ENCODE results near the gene PYGL.
"Not testable (repeated sequence)": the region's sequence is repeated elsewhere in the genome, so short reads cannot be mapped to it uniquely, and the experiment has no call there.

PYGL gene

DNA sequence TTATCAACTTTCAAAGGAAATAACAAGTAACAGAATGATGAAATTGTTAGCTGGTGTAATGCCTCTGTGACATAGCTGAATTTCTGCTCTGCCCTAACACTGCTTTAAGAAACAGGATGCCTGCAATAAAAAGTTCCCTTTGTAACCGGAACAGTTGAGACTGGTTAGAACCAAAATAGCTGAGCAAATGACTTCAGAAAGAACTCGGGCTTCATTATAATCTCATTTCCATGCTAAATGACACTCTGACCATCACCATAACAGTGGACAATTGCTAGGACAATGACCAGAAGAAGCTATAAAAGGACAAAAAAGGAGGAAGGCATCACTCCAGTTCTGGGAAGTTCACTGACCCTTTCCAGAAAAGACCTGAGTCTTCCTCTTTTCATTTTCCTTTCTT is 23.5 kb upstream of the PYGL start:
- H3K36me3 ChIP-seq, result no peaks in the 10 kb centered on the region
- DNase-seq, result no peak
- no peaks in the 10 kb centered on the region for H3K27me3 ChIP-seq
- H3K9me3 ChIP-seq, result no peaks in the 10 kb centered on the region
- peaks cover 16% of the 10 kb centered on the region for H3K4me1 ChIP-seq
- no peak overlapping the region for H3K4me3 ChIP-seq (ENCODE audit: low read depth, low read length)
- TF ChIP-seq, protein P1, sequence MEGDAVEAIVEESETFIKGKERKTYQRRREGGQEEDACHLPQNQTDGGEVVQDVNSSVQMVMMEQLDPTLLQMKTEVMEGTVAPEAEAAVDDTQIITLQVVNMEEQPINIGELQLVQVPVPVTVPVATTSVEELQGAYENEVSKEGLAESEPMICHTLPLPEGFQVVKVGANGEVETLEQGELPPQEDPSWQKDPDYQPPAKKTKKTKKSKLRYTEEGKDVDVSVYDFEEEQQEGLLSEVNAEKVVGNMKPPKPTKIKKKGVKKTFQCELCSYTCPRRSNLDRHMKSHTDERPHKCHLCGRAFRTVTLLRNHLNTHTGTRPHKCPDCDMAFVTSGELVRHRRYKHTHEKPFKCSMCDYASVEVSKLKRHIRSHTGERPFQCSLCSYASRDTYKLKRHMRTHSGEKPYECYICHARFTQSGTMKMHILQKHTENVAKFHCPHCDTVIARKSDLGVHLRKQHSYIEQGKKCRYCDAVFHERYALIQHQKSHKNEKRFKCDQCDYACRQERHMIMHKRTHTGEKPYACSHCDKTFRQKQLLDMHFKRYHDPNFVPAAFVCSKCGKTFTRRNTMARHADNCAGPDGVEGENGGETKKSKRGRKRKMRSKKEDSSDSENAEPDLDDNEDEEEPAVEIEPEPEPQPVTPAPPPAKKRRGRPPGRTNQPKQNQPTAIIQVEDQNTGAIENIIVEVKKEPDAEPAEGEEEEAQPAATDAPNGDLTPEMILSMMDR (IDR thresholded peaks at IDR 0.05; ENCODE audit: low read depth, low read length), result no peak

DNA sequence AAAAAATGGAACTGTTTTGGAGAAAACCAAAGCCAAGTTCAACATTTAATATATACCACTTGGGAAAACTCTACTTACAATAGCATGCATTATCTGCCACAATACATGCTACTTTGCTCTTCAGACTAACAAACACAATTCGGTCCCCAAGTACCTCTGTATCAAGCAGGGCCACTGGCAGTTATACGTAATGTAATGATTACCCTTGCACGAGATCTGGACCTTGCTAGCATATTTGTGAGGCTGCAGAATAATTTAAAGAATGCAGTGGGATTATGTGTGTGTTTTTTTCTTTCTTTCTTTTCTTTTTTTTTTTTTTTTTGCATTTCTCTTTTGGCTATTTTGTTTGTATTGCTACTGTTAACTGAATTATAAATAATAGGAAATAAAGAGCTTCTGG is 22.8 kb upstream of the PYGL start:
- H3K9me3 ChIP-seq, result no peaks in the 10 kb centered on the region
- H3K36me3 ChIP-seq, result no peaks in the 10 kb centered on the region
- H3K4me3 ChIP-seq (ENCODE audit: low read depth, low read length), result no peak overlapping the region
- H3K4me1 ChIP-seq, result peaks cover 20% of the 10 kb centered on the region
- no peaks in the 10 kb centered on the region for H3K27me3 ChIP-seq
- TF ChIP-seq, protein P1 (IDR thresholded peaks at IDR 0.05; ENCODE audit: low read depth, low read length), result no peak
- no peak for DNase-seq

DNA sequence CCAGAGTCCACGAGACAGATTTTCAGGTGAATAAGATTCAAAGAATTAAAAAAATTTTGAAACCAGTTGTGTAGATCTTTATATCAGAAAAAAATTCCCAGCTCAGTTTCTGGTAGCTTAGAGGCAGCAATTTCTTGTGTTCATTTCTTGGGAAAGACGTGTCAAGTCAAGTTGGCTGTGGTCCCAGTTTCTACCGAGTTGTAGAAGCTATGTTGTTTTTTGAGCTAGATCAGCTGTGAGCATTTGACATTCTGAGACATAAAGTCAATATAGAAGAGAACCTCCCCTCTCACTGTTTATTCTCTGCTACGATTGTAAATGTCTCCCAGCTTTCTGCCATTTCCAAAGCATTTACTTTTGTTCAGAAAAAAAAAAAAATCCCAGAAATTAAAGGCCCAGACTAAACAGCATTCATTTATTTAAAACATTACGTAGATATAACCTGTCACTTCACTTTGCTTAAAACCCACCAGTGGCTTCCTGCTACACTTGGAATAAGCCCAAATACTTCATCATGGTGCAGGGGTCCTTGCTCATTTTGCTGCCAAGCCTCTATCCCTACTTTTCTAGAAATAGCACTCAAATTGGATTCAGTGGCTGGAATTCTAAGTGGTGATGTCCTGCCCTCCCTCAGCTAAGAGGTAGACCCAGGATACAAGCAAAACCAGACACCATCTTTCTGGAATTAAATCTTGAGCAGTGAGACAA is 20.6 kb upstream of the PYGL start:
- no peaks in the 10 kb centered on the region for H3K9me3 ChIP-seq
- H3K27me3 ChIP-seq, result no peaks in the 10 kb centered on the region
- TF ChIP-seq, protein P1 (IDR thresholded peaks at IDR 0.05; ENCODE audit: low read depth, low read length), result no peak
- H3K4me3 ChIP-seq (ENCODE audit: low read depth, low read length), result no peak overlapping the region
- no peak for DNase-seq
- peaks cover 25% of the 10 kb centered on the region for H3K4me1 ChIP-seq
- H3K36me3 ChIP-seq, result no peaks in the 10 kb centered on the region

DNA sequence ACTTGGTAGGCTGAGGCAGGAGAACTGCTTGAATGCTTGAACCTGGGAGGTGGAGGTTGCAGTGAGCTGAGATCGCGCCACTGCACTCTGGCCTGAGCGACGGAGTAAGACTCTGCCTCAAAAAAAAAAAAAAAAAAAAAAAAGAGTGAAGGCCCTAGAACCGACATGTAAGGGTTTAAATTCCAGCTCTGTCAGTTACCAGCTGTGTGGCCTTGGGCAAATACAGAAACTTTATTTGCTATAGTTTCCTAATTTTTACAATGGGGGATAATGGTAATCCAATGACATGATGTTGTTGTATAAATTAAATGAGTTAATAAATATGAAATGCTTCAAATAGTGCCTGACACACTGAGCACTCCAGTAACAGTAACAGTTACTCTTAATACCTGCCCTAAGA is 19.6 kb upstream of the PYGL start:
- Histone ChIP-seq H3K4me3 (ENCODE audit: low read depth, low read length) (no peak overlapping the region), H3K4me1 (peaks cover 27% of the 10 kb centered on the region), H3K36me3 (no peaks in the 10 kb centered on the region), H3K27me3 (no peaks in the 10 kb centered on the region), H3K9me3 (no peaks in the 10 kb centered on the region)
- no peak for DNase-seq
- TF ChIP-seq, protein P1 (IDR thresholded peaks at IDR 0.05; ENCODE audit: low read depth, low read length), result no peak

DNA sequence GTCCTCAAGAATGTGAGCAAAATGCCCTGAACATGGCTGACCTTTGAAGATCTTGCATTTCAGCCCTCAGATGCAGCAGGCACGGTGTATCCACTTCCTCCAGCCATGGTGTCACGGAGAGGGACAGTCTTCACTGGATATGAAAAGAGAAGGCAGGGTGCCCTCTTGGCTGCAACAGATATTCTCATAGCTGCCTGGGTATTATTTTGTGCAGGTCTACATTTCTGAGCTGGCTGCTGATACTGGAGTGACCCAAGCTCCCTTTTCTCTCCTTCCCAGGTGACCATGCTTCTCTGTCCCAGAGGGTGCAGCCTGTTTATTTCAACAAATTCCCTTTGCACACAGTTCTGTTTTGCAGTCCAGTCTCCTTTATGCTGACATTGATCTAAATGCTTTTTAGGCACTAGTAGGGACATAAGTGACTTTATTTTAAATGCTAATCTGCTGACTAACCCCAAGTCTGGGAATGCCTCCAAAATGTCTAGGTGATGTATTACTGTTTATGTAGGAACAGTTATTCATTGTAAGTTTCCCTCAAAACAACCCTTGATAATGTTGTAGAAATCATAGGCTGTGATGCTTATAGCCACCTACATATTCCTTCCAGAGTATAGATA is 17.4 kb upstream of the PYGL start:
- no peaks in the 10 kb centered on the region for H3K9me3 ChIP-seq
- no peak overlapping the region for H3K4me3 ChIP-seq (ENCODE audit: low read depth, low read length)
- H3K36me3 ChIP-seq, result no peaks in the 10 kb centered on the region
- DNase-seq, result no peak
- TF ChIP-seq, protein P1 (IDR thresholded peaks at IDR 0.05; ENCODE audit: low read depth, low read length), result no peak
- peaks cover 27% of the 10 kb centered on the region for H3K4me1 ChIP-seq
- H3K27me3 ChIP-seq, result no peaks in the 10 kb centered on the region

DNA sequence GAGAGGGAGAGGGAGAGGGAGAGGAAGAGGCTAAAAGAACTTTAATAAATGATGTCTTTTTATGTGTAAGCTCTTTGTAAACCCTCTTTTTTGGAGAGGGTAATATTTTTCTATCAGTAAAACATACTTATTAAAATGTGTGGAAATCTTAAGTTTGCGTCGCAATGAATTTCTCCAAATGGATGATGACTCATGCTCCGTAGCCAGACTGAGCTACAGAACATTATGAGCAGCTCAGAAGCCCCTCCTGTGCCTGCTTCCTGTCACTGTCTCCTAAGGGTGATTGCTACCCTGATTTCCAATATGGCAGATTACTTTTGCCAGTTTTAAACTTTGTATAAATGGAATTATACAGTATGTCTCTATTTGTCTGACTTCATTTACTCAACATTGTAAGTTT is 13.0 kb upstream of the PYGL start:
- no peaks in the 10 kb centered on the region for H3K9me3 ChIP-seq
- DNase-seq, result peak; percentile 56
- peak overlapping the region; percentile 37 for H3K4me3 ChIP-seq (ENCODE audit: low read depth, low read length)
- H3K4me1 ChIP-seq, result peaks cover 27% of the 10 kb centered on the region
- no peaks in the 10 kb centered on the region for H3K36me3 ChIP-seq
- TF ChIP-seq, protein P1 (IDR thresholded peaks at IDR 0.05; ENCODE audit: low read depth, low read length), result no peak
- no peaks in the 10 kb centered on the region for H3K27me3 ChIP-seq

DNA sequence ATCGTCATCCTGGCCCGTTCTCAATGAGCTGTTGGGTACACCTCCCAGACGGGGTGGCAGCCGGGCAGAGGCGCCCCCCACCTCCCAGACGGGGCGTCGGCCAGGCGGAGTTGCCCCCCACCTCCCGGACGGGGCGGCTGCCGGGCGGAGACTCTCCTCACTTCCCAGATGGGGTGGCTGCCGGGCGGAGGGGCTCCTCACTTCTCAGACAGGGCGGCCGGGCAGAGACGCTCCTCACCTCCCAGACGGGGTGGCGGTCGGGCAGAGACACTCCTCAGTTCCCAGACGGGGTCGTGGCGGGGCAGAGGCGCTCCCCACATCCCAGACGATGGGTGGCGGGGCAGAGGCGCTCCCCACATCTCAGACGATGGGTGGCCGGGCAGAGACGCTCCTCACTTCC is 12.1 kb upstream of the PYGL start:
- H3K4me3 ChIP-seq (ENCODE audit: low read depth, low read length); DNase-seq; H3K27me3 ChIP-seq; H3K36me3 ChIP-seq; H3K9me3 ChIP-seq: not testable (repeated sequence)
- H3K4me1 ChIP-seq, result peaks cover 20% of the 10 kb centered on the region
